HG03095 (cell line): ENCODE measurements around the gene TRERF1.
"Not testable (repeated sequence)": the region's sequence is repeated elsewhere in the genome, so short reads cannot be mapped to it uniquely, and the experiment has no call there.

Experiments used
- ATAC-seq: cut with Tn5 transposase; IDR thresholded peaks from one replicate; pipeline ENCODE4 v1.9.1; 2021; ENCODE audit warnings: moderate library complexity; ENCODE audit not compliant: unreplicated experiment

Gene TRERF1, protein sequence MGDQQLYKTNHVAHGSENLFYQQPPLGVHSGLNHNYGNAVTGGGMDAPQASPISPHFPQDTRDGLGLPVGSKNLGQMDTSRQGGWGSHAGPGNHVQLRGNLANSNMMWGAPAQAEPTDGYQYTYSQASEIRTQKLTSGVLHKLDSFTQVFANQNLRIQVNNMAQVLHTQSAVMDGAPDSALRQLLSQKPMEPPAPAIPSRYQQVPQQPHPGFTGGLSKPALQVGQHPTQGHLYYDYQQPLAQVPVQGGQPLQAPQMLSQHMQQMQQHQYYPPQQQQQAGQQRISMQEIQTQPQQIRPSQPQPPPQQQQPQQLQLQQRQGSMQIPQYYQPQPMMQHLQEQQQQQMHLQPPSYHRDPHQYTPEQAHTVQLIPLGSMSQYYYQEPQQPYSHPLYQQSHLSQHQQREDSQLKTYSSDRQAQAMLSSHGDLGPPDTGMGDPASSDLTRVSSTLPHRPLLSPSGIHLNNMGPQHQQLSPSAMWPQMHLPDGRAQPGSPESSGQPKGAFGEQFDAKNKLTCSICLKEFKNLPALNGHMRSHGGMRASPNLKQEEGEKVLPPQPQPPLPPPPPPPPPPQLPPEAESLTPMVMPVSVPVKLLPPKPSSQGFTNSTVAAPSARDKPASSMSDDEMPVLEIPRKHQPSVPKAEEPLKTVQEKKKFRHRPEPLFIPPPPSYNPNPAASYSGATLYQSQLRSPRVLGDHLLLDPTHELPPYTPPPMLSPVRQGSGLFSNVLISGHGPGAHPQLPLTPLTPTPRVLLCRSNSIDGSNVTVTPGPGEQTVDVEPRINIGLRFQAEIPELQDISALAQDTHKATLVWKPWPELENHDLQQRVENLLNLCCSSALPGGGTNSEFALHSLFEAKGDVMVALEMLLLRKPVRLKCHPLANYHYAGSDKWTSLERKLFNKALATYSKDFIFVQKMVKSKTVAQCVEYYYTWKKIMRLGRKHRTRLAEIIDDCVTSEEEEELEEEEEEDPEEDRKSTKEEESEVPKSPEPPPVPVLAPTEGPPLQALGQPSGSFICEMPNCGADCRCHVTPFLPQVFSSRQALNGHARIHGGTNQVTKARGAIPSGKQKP (N-terminal part only)

DNA sequence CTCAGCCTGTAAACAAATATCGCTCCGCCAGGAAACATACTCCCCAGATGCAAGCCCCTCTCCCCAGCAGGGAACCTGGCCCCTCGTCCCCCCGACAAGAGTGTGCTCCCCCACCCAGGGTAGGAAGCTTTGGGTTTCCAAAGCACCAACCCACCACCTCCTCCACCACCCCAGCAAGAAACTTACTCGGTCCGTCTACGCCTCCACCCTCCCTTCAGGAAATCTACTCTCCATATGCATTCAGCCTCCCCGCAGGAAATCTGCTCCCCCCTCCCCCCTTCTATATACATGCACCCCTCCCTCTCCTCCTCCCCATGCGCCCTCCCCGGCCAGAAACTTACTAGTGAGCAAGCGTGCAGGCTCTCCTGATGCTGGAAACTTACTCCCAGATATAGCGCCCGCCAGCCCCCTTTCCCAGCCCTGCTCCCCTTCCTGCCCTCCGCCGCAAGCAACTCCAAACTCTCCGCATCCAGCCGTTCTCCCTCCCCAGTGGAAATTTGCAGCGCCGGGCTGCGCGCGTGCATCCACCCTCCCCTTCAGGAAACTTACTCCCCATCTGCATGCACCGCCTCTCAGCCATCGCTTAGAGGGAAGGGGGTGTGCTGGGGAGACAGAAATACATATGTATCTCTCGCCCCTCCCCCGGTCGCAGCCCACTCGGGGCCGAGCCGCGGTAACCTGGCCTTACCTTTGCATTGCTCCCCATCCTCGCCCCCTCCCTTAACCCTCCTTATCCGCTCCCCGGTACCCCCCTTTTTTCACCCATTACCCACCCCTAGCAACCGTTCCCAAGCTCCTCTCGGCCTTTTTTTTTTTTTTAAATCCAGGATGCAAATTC is at the start of gene TRERF1:
Gene TRERF1 (minus strand): TSS at position 594 of the 838 bp plus-strand sequence. CDS start 182,336 bp downstream, outside the sequence.
- peak; percentile 25 for ATAC-seq

DNA sequence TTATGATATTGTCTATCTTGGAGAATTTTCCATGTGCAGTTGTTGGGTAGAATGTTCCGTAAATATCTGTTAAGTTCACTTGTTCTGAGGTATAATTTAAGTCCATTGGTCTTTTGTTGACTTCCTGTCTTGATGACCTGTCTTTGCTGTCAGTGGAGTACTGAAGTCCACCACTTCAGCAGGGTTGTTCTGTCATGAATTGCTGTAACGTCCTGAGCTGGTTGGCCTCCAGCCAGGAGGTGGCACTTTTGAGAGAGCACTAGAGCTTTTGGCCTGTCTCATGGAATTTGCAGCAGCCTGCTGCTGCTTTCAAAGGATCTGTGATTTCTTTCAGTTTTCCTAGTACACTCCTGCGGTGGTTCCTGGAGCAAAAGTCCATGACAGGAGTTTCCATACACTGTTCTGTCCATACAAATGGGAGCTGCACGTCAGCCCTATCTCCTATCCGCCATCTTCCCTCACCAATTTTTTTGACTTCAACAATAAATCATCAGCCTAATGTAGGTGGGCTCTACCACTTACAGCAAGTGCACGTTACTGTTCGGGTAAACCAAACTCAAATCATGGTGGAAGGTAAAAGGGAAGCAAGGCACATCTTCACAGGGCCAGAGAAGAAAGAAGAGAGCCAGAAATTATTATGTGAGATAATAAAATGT is 46.9 kb upstream of the TRERF1 start:
- ATAC-seq, result no peak

DNA sequence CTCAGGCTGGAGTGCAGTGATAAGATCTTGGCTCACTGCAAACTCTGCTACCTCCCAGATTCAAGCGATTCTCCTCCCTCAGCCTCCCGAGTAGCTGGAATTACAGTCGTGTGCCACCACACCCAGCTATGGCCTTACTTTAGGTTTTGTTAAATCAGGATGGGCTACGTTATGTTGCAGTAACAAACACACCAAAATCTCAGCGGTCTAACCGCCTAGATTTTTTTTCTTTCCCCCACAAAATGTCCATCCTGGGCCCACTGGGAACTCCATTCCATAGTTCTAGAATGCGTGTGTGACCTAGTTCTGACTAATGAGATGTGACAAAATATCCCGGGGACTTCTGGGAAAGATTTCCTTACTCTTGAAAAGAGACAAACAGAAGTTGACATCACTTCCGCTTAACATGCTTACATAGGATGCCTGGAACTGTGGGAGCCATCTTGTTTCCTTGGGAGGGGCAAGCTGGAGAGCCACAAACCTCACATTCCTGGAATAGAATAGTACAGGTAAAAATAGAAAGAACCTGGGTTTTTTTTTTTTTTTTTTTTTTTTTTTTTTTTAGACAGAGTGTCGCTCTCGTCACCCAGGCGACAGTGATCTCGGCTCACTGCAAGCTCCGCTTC is 42.3 kb upstream of the TRERF1 start:
- ATAC-seq, result no peak

DNA sequence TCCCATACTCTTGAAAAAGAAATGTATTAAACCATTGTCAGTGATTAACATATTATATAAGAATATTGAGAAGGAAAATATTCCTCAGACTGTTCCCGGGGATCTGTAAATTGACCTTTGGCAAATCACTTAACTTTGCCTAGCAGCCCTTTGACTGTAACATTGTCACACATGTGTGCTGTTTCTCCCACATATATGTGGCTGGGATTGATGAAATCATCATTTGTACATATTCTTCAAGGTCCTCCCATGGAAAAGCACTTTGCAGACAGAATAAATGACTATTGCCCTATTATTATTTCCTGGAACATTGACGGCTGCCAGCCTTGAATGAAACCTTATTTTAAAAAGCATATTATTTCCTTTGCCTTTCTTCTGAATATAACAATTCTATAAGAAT is 36.4 kb upstream of the TRERF1 start:
- no peak for ATAC-seq

DNA sequence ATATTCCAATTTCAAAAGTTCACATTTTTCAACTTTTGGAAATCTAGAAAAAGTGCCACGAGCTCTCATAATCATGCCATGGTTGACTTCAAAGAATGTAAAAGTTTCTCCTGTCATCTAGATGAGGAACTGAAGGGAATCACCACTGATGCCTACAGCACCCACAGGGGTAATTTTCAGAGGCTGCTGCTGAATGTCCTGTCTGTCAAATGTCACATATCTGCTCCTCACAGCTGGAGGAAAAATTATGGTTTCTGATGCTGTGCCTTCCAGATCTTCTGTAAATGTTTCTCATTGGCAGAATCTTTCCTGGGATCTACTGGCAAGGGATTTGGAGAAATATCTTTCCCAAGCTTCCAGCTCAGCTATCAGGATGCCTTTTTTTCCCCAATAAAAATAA is 32.5 kb upstream of the TRERF1 start:
- ATAC-seq, result no peak

DNA sequence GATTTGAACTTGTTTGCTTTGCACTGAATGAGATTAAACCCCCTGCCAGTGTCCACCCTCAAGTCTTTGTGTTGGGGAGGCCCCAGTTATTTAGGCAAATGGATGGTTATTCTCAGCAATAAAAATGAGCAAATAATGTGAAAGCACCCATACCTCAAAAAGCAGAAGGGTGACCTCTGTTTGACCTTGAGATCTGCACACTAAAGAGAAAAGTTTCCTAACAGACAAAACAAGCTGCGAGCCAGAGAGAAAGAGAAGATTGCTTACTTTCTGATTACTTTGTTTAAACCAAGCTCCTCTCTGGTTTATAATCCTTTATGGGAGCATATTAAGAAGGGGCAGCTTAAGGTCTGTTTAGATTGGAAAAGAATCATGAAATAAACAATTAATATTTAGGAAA is 30.4 kb upstream of the TRERF1 start:
- no peak for ATAC-seq

DNA sequence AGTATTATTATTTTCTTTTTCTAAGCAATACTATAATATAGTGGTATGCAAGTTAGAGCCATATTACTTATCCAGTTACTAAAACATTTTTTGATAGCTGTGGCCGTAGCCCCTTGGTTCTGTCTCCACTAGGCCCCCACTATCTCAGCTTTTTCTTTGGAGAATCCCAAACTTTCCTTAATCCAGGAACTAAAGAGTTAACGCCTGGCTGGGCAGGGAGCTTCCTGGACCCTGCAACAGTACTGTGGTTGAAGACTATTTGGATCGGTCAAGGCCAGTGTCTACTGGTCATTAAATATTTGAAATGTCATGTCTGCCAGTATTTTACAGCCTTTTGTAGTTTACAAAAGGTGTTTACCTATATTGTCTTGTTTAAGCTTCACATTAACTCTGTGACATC is 20.0 kb upstream of the TRERF1 start:
- ATAC-seq, result no peak

DNA sequence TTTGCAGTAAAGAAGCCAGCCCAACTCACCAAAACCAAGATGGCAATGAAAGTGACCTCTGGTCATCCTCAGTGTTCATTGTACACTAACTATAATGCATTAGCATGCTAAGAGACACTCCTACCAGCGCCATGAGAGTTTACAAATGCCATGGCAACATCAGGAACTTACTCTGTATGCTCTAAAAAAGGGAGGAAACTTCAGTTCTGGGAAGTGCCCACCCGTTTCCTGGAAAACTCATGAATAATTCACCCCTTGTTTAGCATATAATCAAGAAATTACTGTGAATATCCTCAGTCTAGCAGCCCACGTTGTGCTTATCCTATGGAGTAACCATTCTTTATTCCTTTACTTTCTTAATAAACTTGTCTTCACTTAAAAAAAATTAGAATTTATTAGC is 19.4 kb upstream of the TRERF1 start:
- ATAC-seq, result no peak

DNA sequence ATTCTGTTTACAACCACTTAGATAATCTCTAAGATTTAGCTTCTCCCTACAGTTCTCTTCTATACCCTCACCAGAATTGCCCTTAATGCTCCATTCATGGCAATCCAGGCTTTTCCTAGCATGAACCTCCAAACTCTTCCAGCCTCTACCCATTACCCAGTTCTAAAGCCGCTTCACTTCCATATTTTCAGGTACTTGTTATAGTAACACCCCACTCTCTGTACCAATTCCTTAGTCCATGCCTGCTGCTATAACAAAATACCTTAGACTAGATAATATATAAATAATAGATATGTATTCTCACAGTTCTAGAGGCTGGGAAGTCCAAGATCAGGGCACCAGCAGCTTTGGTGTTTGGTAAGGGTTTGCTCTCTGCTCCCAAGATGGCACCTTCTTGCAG is 16.5 kb upstream of the TRERF1 start:
- no peak for ATAC-seq

DNA sequence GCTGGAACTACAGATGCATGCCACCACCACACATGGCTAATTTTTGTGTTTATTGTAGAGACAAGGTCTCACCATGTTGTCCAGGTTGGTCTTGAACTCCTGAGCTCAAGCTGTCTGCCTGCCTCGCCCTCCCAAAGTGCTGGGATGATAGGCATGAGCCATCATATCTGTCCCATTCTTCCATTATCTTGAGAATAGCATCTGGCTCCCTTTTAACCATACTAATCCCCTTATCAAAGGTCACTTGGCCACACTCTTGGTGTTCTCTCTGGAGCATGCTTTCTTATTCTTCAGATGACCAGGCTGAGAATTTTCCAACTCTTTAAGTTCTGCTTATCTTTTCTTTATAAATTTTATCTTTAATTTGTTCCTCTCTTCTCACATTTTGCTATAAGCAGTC is 15.9 kb upstream of the TRERF1 start:
- no peak for ATAC-seq

DNA sequence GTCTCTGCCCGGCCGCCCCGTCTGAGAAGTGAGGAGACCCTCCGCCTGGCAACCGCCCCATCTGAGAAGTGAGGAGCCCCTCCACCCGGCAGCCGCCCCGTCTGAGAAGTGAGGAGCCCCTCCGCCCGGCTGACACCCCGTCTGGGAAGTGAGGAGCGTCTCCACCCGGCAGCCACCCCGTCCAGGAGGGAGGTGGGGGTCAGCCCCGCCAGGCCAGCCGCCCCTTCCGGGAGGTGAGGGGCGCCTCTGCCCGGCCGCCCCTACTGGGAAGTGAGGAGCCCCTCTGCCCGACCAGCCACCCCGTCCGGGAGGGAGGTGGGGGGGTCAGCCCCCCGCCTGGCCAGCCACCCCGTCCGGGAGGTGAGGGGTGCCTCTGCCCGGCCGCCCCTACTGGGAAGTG is 14.7 kb upstream of the TRERF1 start:
- ATAC-seq, result not testable (repeated sequence)

DNA sequence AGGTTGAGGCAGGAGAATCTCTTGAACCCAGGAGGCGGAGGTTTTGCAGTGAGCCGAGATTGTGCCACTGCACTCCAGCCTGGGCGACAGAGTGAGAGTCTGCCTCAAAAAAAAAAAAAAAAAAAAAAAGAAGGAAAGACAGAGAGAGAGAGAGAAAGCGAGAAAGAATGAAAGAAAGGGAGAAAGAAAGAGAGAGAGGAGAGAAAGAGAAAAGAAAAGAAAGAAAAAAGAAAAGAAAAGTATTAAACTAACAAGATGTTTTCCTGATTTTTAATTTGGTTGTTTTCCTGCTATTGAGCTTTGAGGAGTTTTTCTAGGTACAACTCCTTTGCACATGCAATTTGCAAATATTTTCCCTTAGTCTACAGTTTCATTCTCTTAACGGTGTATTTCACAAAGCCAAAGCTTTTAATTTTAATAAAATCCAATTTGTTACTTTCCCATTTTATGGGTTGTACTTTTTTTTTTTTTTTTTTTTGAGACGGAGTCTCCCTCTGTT is 10.8 kb upstream of the TRERF1 start:
- ATAC-seq, result no peak

DNA sequence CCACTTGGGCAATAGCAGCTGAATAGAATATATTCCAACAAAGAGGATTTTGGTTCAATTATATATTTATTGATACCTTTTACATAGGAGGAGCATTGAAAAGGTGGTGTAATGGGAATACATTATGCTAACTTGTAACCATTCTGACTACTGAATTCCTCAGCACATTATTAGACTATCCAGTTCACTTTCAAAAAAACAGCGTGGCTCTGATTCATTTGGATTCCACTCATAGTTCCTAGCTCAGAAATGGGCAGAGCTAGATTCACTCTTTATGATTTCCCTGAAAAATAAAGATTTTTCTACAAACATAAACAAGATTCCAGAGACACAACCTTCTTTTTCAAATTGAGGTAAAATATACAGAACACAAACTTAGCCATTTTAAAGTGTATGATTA is 9.2 kb upstream of the TRERF1 start:
- ATAC-seq, result no peak

DNA sequence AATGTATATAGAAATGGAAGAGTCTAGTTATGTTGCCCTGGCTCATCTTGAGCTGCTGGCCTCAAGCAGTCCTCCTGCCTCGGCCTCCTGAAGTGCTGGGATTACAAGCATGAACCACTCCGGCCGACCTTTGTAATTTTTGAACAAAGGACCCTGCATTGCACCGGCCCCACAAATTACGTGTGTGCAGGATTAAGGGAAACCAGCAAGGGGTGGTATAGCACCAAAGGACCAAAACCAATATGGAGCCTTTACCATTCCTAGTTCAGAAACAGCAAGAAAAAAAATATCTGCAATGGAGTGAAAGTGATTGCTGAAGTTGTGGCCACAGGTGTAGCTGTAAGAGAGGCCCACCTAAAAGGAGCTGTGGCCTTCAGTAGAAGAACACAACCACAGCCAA is 8.2 kb upstream of the TRERF1 start:
- ATAC-seq, result no peak

DNA sequence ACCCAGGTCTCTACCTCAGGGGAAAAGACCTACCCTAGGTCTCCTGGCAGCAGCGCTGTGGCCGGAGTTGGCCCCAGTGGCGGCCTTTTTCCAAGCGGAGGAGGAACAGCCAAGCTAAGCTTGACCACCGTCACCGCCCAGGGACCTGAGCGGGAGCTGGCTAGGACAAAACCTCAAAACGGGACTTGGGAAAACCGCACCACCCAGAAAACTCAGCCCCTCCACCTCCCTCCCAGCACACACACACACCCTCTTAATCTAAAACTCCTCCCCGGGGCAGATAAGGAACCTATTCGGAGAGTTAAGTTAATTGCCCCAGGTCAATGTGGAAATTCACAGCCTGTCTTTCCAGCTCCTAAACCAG is 2.7 kb upstream of the TRERF1 start:
- ATAC-seq, result no peak

DNA sequence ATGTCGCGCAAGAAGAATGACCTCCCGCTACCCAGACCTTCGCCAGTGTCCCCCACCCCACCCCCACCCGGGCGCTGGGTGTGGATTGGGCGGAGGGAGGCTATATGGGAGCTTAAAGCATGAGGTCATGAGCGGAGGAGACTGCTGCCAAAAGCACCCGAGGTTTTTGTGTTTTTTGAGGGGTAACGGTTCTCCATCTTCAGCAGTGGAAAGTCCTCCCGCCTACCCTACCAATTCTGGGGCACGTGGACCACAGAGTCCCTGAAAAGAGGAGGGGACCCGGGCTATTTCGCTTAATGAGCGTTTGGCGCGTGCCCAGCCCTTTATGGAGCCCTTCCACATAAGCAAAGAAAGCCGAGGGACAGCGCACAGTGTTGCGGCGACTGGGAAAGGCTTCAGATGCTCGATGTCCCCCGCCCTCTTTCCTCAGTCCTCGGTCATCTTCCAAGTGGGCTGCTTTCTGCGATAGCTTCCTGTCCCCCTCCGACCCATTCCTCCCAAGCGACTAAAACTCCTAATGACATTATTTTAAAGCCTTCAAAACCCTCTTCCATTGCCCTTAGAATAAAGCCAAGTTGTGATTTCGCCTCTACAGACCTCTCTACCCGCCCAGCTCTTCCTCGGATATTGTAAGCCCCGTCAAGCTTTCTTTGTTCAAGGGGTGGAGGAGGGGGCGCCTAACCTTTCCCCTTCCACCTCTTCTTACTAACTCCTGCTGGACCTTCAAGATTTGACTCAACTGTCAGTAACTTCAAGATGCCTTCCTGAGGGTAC is 2.1 kb upstream of the TRERF1 start:
- ATAC-seq, result no peak

DNA sequence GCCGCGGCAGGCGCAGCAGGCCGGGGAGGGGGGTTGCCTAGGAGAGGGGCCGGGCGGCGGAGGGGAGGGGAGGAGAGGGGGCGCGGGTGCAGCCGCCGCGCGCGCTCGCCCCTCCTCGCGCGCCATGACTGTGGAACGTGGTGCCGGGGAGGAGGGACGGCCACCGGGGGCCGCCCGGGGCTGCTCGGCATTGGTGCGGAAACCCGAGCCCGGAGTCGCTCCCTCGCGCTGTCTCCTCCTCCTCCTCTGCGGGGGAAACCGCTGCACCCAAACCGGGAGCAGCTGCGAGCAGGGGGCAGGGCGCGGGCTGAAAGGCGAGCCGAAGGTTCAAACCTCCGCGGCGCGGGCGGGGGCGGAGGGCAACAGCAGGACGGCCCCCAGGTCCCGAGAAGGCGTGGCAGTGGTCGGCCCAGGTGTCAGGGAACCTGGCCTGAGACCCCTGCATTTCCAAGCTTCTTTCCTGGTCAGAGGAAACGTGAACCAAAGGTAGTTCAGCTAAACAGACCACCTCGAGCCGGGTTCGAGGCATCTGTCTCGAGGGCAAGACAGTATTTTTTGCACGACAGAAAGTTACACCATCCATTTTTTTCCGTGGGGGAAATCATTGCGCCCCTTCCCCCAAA is 1.4 kb upstream of the TRERF1 start:
- peak; percentile 69 for ATAC-seq
